PC-9 (cell line): Measurements from ENCODE around the gene LYST. TPM values are rescaled to one million over a fixed set of nuclear protein-coding genes. Genes with fewer than 3 reads are reported as not detected.

Experiments used
- BruUV-seq: library from RNA; stranded (reverse); fragments of 400-500 nt; replicated peaks from 2 replicates; lab custom pipeline; 2021; lab: Mats Ljungman, UMichigan
- CTCF ChIA-PET: fragments of 300-600 bp; sonication (Branson Sonifier 250); formaldehyde crosslinking; loops from one replicate; lab custom pipeline; 2022; ENCODE audit warnings: antibody characterized with exemption; lab: Charles Lee
- POLR2A ChIA-PET: fragments of 300-600 bp; sonication (Branson Sonifier 250); formaldehyde crosslinking; loops from one replicate; lab custom pipeline; 2022; ENCODE audit warnings: antibody characterized with exemption; ENCODE audit not compliant: unreplicated experiment; lab: Charles Lee
- DNase-seq, 2 experiments: peaks; one replicate each; pipeline versions ENCODE4 v3.0.0 to v3.0.0-alpha.2; 2015 to 2022; ENCODE audit warnings: mixed read lengths in 1 of 2
- H2AFZ ChIP-seq: fragments of 200-600 bp; sonication (generic); 2 replicates; pipeline ENCODE4 v1.8.1; 2017; ENCODE audit warnings: antibody characterized with exemption
- H3F3A ChIP-seq: fragments of 200-600 bp; sonication (generic); 2 replicates; pipeline ENCODE4 v1.8.1; 2017; ENCODE audit warnings: antibody characterized with exemption, mild to moderate bottlenecking, low read depth; ENCODE audit not compliant: insufficient read depth
- H3K27ac ChIP-seq: fragments of 200-600 bp; sonication (generic); 2 replicates; pipeline ENCODE4 v1.6.1; 2016; ENCODE audit warnings: mixed run types
- H3K27me3 ChIP-seq: fragments of 200-600 bp; sonication (generic); 2 replicates; pipeline ENCODE4 v1.6.1; 2016; ENCODE audit warnings: low read depth, mixed run types; ENCODE audit not compliant: insufficient read depth
- H3K36me3 ChIP-seq: fragments of 200-600 bp; sonication (generic); 2 replicates; pipeline ENCODE4 v1.6.1; 2016; ENCODE audit warnings: low read depth, mixed run types
- H3K4me1 ChIP-seq: fragments of 200-600 bp; sonication (generic); replicated peaks from 2 replicates; pipeline ENCODE4 v1.6.1; 2016; ENCODE audit warnings: mixed run types; ENCODE audit not compliant: insufficient read depth
- H3K4me2 ChIP-seq: fragments of 200-600 bp; sonication (generic); 2 replicates; pipeline ENCODE4 v1.6.1; 2017; ENCODE audit warnings: mixed run types
- H3K4me3 ChIP-seq: fragments of 200-600 bp; sonication (generic); 2 replicates; pipeline ENCODE4 v1.6.1; 2016; ENCODE audit warnings: mixed run types
- H3K79me2 ChIP-seq: fragments of 200-600 bp; sonication (generic); 2 replicates; pipeline ENCODE4 v1.6.1; 2017; ENCODE audit warnings: low read depth, mixed run types
- H3K9me2 ChIP-seq: fragments of 200-600 bp; sonication (generic); 2 replicates; pipeline ENCODE4 v1.8.1; 2017; ENCODE audit warnings: mild to moderate bottlenecking; ENCODE audit not compliant: insufficient read depth
- H3K9me3 ChIP-seq: fragments of 200-600 bp; sonication (generic); 2 replicates; pipeline ENCODE4 v1.8.1; 2016; ENCODE audit warnings: low read depth; ENCODE audit not compliant: insufficient read depth
- H4K20me1 ChIP-seq: fragments of 200-600 bp; sonication (generic); 2 replicates; pipeline ENCODE4 v1.8.1; 2017; ENCODE audit not compliant: insufficient read depth
- EZH2 ChIP-seq: fragments of 200-600 bp; sonication (generic); IDR thresholded peaks from 2 replicates; pipeline ENCODE4 v1.8.0; 2017; ENCODE audit warnings: antibody characterized with exemption, low read depth
- intact Hi-C: fragments of 100-400 bp; cut with micrococcal nuclease; formaldehyde crosslinking; loops from one replicate; pipeline ENCODE4 v1.10.0; 2022; ENCODE audit not compliant: unreplicated experiment
- total RNA-seq: library from RNA; stranded (reverse); gene quantifications from 2 replicates; pipeline ENCODE4 v1.2.3, GENCODE V29; 2021
- TF ChIP-seq, protein P1 (sequence below): fragments of 200-600 bp; sonication (generic); conservative IDR thresholded peaks from 2 replicates; pipeline ENCODE4 v1.6.1; 2017; ENCODE audit warnings: mixed run types, antibody characterized with exemption, mild to moderate bottlenecking, moderate library complexity

Gene LYST
- total RNA-seq, 1 experiment from 2014 or later = 14.1 TPM

DNA sequence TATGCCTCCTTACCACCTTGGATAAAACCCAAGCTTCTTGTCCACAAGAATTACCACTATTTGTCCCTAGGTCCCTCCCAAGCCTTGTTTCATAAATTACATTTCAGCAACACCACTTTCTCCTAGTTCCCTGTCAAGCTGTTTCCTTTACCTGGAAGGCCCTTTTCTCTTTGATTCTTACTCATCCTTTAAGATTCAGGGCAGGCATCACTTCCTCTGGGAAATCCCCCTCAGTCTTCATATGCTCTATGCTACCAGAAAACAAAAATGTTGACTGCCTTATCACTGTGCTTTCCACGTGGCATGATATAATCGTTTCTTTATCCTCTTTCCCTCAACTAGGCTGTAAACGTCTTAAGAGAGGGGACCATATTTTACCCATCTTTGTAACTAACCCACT is 102.7 kb downstream of the LYST start:
- Histone ChIP-seq H3K9me2 (0 out of 2 replicates have a peak, but pooled peaks cover 4% of the 10 kb centered on the region), H3K79me2 (no peaks in the 10 kb centered on the region), H3K27me3 (no peaks in the 10 kb centered on the region), H3K9me3 (no peaks in the 10 kb centered on the region), H4K20me1 (no peaks in the 10 kb centered on the region), H3F3A (no peaks in the 10 kb centered on the region), H2AFZ (no peak overlapping the region), H3K27ac (no peak overlapping the region), H3K4me3 (no peak overlapping the region), H3K4me1 (no peaks in the 10 kb centered on the region), H3K4me2 (no peak overlapping the region), H3K36me3 (no peaks in the 10 kb centered on the region)
- CTCF ChIA-PET = no interaction called here
- intact Hi-C loops = no loop called here
- POLR2A ChIA-PET = no interaction called here
- no peak for TF ChIP-seq EZH2
- TF ChIP-seq, protein P1, sequence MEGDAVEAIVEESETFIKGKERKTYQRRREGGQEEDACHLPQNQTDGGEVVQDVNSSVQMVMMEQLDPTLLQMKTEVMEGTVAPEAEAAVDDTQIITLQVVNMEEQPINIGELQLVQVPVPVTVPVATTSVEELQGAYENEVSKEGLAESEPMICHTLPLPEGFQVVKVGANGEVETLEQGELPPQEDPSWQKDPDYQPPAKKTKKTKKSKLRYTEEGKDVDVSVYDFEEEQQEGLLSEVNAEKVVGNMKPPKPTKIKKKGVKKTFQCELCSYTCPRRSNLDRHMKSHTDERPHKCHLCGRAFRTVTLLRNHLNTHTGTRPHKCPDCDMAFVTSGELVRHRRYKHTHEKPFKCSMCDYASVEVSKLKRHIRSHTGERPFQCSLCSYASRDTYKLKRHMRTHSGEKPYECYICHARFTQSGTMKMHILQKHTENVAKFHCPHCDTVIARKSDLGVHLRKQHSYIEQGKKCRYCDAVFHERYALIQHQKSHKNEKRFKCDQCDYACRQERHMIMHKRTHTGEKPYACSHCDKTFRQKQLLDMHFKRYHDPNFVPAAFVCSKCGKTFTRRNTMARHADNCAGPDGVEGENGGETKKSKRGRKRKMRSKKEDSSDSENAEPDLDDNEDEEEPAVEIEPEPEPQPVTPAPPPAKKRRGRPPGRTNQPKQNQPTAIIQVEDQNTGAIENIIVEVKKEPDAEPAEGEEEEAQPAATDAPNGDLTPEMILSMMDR = no peak
- no TSS peak for BruUV-seq
- no peak for DNase-seq

DNA sequence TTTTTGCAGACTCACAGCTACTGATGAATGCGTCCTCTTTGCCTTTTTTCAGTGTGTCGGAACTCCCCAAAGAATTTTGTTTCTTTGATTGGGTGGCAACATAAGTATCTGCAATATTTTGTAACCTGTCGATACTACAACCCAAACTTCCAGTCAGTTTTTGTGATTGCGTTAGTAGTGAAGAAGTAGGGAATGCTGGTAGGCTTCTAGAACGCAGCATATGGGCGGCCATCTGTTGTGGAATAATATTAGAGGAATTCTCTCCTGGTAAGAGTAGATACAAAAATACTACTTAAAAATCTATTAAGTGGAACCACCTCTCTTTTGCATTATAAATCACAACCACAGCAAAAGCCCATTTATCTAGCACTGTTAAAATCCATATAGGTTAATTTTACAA is 107.4 kb downstream of the LYST start:
- intact Hi-C loops = no loop called here
- no peak overlapping the region for H3K27ac ChIP-seq
- ChIA-PET POLR2A (interaction anchor here (0.7 kb wide), 1 partner anchor 222 kb away, joined by 3 read pairs; no protein-coding TSS in a partner anchor), CTCF (no interaction called here)
- H3K27me3 ChIP-seq = no peaks in the 10 kb centered on the region
- H3K9me2 ChIP-seq = no peaks in the 10 kb centered on the region
- no peak overlapping the region for H3K4me2 ChIP-seq
- H3K79me2 ChIP-seq = no peaks in the 10 kb centered on the region
- H3F3A ChIP-seq = no peaks in the 10 kb centered on the region
- DNase-seq = no peak
- H3K36me3 ChIP-seq = 0 out of 2 replicates have a peak, but pooled peaks cover 4% of the 10 kb centered on the region
- H2AFZ ChIP-seq = no peak overlapping the region
- no TSS peak for BruUV-seq
- no peaks in the 10 kb centered on the region for H3K9me3 ChIP-seq
- no peaks in the 10 kb centered on the region for H3K4me1 ChIP-seq
- no peak for TF ChIP-seq EZH2
- TF ChIP-seq, protein P1 = no peak
- H4K20me1 ChIP-seq = no peaks in the 10 kb centered on the region
- no peak overlapping the region for H3K4me3 ChIP-seq

DNA sequence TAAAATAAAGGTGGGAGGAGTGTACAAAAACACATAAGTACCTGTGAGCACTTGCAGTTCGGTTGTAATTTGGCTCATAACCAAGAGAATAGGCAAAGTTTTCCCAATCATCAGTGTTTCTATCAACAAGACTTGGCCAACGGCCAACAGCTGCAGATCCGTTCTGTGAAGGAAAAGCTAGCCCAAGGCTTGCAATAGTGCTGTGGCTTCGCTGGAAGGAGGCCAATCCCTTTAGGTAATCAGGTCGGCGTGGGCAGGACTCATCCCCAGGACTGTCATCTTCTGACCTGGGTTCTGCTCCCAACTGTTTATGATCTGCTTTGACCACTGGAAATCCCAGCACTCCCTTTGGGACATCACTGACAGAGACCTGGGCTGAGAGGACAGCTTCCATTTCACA is 107.8 kb downstream of the LYST start:
- Histone ChIP-seq H3K9me3 (no peaks in the 10 kb centered on the region), H3K4me3 (no peak overlapping the region), H2AFZ (no peak overlapping the region), H3K36me3 (0 out of 2 replicates have a peak, but pooled peaks cover 4% of the 10 kb centered on the region), H3K27ac (no peak overlapping the region), H3F3A (no peaks in the 10 kb centered on the region), H3K9me2 (no peaks in the 10 kb centered on the region), H3K27me3 (no peaks in the 10 kb centered on the region), H3K4me1 (no peaks in the 10 kb centered on the region), H4K20me1 (no peaks in the 10 kb centered on the region), H3K79me2 (no peaks in the 10 kb centered on the region), H3K4me2 (no peak overlapping the region)
- intact Hi-C loops = no loop called here
- ChIA-PET POLR2A (interaction anchor here (0.7 kb wide), 1 partner anchor 222 kb away, joined by 3 read pairs; no protein-coding TSS in a partner anchor), CTCF (no interaction called here)
- TF ChIP-seq EZH2 = no peak
- TF ChIP-seq, protein P1 = no peak
- no TSS peak for BruUV-seq
- DNase-seq = no peak
